KBM-7 (cell line): Measurements from ENCODE around the gene EYA2.

Experiments
- DNase-seq: peaks from one replicate; pipeline ENCODE4 v3.0.0-alpha.2; 2015
- in situ Hi-C: fragments of 300-500 bp; cut with MboI; formaldehyde crosslinking; loops from 2 replicates; pipeline ENCODE4 v1.14.3; 2020; ENCODE audit warnings: low sequenced_read_pairs, low pct_unique_long_range_greater_than_20kb, mixed read lengths

The EYA2 gene

DNA sequence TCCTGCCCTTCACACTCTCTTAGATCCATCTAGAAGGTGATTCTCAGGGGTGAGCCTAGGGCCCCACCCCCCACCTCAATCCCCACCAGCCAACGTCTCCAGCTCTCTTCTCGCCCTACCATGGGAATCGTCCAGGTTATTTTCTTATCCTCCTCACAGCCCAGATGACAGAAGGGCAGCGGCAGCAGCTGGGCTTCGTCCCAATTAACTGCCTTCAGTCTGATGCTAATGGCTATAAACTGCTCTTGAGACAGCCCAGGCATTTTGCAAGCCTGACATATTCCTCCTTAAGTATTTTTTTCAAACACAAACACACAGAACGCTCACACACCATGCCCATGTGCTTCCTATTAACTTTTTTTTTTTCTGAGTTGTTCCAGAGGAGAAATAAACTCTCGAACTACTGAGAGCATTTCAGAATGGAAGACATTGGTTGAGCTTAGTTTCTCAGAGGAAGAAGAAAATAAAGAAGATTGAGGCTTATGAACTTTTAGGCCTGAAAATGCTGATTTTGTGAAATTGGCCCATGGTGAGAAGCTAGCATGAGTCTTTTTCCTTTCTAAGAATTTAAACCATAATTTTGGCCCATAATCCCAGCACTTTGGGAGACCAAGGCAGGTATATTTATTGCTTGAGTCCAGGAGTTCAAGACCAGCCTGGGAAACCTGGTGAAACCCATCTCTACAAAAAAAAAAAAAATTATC lies 124.6 kb downstream of the EYA2 start:
- DNase-seq: no peak
- in situ Hi-C loops: no loop called here

DNA sequence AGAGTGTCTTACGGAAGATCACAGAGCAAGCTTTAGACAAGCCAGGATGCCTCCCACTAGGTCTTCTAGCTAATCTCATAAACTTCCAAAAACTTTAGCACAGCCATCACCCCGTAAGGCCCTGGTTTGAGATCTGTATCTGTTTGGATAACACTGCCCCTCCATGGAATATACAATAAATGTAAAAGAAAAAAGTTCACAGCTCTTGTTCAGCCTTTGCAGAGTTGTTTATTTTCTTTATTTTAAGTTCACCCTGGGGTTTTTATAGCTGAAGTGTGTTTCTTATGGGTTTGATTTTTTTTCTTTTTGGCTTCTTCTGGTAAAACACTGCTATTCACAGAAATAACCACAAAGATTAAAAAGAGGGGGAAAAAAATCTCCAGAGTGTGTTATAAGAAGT lies 125.6 kb downstream of the EYA2 start:
- in situ Hi-C loops: no loop called here
- no peak for DNase-seq

DNA sequence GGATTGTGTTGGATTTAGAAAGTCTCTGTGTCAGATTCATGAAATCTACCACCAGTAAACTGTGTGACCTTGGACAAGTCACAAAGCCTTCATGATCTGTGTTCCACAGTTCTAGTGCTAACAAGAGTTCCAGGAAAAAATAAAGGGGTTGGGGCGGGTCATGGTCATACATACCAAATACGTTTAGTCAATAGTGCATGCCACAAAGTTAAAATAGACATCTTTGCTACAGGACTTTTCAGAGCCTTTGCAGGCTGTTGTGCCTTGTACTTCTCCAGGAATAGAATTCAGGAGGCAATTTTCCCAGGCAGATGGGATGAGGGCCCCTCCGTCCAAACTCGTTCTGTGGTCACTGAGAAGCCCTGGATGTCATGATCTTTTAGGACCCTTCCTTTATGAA lies 127.2 kb downstream of the EYA2 start:
- no peak for DNase-seq
- in situ Hi-C loops: no loop called here

DNA sequence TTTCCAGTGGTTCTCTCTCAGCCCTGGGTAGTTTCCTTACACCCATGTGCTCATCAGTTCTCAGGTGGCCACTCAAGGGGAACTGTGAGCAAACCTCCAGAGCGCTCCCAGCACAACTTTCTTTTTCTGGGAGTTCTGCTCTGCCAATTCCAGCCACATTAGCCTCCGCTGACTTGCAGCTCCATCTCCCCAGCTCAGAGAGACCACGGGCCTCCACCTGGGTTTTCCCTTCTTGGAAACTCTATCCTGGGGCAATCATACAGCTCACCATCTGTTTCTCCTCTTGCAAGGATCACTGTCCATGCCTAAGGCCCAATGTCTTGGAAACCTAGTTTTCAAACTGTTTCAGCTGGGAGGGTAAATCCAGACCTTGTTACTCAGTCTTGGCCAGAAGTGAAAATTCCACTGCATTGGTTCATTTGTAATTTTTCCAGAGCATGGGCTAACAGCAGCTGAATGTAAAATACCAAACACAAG lies 129.9 kb downstream of the EYA2 start:
- no peak for DNase-seq
- in situ Hi-C loops: no loop called here

DNA sequence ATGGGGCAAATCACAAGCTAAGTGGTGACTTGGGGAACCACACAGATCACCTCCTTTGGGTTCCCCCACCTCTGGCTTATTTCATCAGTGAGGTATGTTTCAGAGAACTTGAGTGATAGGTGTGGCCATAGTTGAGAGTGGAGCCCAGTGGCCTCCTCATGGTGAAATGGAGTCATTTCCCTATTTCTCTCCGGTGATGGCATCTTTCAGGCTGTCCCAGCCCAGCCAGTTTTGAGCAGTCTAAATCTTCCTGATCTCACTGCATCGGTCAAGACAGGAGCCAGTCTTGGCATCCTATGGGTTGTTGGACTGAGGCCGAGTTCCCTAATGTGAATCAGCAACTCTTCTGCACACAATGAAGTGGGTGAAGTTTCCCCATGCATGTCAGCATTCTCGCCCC lies 132.4 kb downstream of the EYA2 start:
- in situ Hi-C loops: no loop called here

DNA sequence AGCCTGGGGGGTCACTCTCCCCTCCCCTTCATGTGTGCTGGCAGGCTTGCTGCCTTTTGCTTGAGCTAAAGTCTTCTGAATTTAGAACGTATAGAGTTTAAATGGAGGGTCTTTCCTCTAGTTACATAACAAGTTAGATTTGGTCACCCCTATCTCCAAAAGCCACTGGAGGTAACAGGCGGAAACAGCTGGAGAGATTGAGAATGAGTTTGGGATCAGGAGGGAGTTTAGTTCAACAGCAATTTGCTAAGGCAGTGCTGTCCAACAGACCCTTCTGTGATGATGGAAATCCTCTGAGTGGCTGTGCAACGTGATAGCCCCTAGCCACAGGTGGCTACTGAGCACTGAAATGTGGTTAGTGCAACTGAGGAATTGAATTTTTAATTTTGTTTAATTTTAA lies 132.8 kb downstream of the EYA2 start:
- no peak for DNase-seq
- in situ Hi-C loops: no loop called here

More for the DNA sequence above, 132.4 kb downstream of the EYA2 start:
- no peak for DNase-seq

DNA sequence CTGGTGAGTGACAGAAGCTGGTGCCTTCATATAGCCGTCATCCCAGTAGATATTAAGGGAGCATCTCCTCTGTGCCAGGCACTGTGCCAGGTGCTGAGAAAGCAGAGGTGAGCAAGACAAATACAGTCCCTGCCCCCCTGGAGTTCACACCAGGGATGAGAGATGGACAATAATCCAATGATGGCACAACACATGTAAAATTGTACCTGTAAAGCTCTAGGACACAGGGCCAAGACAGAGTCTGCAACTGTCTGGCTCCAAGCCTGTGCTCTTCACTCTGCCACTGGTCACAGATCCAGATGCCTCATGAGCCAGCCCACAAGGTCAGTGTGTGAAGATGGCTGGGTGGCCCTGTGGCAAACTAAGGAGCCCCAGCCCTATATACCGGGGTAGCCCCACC lies 133.8 kb downstream of the EYA2 start:
- DNase-seq: no peak
- in situ Hi-C loops: no loop called here

DNA sequence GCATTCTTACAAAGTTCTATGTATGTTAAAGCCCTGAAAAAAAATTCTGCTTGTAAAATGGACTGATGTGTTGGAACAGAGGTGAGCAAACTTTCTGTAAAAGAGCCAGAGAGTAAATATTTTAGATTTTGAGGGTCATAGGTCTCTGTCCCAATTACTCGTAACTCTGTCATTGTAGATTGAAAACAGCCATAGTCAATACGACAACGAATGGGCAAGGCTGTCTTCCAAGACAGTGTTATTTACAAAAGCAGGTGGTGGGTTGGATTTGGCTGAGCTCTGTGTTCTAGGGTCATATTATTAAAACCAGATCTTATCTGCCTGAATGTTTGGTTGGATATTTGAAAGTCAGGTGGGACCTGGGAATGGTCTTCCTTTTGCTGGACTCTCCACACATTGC lies 135.2 kb downstream of the EYA2 start:
- DNase-seq: no peak
- in situ Hi-C loops: no loop called here

DNA sequence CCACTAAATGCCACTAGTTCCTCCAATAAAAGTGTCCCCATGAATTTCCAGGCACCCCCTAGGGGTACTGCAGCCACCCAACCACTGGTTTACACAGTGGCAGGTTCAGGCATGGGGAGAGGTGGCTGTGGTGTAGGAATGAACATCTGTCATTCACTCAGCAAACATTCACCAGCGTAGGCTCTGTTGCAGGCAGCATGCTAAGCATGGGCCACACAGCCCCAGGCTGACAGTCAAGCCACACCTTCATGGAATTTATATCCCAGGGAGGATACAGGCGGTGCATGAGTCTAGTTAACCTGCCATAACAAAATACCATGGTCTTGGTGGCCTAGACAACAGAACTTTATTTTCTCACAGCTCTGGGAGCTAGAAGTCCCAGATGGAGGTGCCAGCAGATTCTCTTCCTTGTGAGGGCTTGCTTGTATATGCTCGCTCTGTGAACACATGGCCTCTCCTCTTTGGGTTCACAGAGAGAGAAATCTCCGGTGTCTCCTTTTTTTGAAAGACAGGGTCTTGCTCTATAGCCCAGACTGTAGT lies 135.7 kb downstream of the EYA2 start:
- DNase-seq: no peak
- in situ Hi-C loops: no loop called here

DNA sequence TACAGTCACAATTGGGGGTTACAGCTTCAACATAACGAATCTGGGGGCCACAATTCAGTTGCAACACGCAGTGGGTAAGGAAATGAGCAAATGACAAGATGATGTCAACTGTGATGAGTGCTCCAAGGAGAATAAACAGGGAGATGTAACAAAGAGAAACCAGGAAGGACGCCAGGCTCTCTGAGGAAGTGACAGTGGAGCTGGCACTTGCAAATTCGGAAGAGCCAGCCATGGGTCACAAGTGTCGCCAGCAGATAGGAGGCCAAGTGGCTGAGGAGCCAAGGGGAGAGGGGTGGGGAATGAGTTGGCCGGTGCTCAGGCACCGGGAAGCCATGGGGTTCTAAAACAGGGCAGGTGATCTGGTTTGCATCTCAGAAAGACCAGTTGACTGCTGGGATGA lies 136.4 kb downstream of the EYA2 start:
- in situ Hi-C loops: no loop called here

DNA sequence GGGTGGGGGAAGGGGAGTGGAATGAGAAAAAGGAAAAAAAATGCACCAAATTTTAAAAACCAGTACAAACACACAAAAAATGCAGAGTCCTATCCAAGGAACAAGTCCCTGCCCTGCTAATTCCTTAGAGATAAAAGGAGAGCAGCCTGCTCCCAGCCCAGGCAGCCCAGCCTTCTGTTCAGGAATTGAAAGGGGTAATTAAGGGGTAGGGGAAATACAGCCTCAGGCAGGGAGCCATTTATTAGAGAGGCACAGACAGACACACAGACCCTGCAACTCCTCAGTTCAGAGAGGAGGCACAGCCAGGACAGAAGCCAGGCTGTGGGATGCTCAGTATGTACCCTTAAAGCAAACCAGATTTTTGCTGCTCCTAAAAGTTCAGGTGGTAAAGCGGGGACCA lies 137.2 kb downstream of the EYA2 start:
- in situ Hi-C loops: no loop called here
- no peak for DNase-seq

More for the DNA sequence above, 136.4 kb downstream of the EYA2 start:
- DNase-seq: no peak

DNA sequence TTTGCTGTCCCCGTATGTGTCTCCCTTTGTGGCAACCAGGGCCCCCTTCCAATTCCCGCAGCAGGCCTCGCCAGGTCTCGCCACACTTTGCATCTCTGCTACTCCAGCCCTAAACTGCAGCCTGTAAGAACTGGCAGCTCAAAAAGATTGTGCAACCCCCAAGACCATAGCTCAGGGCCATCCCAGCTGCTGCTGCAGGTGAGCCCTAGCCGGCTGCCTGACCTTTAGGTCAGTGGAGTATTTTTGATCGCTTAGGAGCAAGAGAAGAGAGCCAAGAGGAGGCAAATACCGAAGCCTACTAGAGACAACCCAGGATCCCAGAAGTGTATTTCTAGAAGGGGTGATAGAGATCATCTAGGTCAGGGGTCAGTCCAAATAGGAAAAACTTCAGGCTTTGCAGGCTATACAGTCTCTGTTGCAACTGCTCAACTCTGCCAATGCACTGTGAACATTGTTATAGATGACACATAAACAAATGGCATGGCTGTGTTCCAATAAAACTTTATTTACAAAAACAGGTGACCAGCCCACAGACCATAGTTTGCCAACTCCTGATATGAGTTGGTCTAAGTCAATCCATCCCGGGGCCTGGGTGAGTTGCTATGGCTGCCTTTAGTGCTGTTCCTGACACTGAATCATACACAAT lies 138.4 kb downstream of the EYA2 start:
- no peak for DNase-seq
- in situ Hi-C loops: no loop called here

DNA sequence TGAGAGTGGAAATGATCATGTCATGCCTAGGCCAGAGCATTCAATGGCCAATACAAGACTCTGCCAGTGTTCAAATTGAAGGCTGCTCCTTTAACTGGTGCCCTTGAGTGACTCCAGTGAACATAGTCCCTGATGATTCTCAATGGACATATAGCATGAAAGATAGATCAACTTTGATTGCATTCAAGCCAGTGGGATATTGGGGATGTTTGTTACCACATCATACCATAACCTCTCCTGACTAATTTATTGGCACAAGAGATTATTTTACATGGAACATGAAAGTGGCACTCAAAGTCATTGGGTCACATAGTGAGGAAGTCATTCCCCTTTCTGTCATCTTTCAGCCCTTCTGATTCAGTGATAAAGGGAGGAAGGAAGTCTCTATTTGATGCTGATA lies 139.0 kb downstream of the EYA2 start:
- in situ Hi-C loops: no loop called here
- DNase-seq: no peak

DNA sequence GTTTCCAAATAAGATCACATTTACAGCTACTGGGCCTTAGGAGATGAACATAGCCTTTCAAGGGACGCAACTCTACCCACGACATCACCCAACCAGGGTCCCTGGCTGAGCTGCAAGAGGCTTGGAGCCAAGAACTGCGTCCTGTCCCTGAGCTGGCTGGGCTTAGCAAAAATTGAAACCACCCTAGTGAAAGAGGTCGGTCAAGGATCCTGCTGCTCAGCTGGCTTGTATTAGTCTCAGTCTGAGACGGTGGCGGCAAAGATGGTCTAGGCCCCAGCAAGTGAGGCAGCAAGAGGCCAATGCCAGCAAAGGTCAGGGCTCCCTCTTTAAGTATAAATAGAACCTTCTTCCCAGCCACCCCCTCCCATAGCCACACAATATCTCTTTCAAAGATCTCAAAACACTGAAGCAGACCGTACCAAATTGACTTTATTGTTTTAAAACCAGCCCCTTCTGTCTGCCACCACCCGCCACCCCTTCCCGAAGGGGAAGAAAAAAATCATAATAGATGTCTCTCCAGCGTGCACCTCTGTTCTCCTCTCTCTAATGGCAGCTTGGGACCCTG lies 140.5 kb downstream of the EYA2 start:
- no peak for DNase-seq
- in situ Hi-C loops: no loop called here

DNA sequence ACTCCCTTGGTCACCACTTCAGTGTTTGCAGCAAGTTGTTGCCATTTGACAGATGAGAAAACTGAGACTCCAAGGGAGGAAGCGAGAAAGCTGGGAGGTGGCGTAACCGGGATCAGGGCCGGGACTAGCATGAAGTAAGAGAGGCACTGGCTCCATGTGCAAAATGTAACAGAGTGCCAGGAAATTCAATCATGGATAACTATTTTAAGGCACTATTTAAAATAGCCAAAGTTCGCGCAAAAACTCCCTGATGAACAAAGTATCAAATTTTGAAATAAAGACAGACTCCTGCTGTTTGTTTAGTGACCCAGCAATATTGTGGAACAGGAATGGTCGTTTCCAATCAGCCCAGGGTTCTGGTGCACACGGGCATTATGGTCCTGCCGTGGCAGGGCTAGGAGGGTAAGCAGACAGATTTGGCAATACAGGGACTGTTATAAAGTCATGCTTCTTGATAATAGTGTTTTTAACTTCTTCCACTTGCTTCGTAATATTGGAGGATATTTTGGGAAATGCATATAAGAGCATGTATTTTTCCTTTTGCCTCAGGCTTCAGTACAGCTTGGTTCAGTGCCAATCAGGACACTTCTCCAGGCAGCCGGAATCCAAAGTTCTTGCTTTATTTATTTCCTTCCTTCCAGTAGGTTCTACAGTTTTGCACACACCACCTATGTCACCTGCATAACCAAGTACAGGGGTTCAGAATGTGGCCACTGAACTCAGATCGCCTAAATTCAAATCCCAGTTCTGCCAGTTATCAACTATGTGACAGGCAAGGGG lies 141.6 kb downstream of the EYA2 start:
- DNase-seq: no peak
- in situ Hi-C loops: no loop called here

DNA sequence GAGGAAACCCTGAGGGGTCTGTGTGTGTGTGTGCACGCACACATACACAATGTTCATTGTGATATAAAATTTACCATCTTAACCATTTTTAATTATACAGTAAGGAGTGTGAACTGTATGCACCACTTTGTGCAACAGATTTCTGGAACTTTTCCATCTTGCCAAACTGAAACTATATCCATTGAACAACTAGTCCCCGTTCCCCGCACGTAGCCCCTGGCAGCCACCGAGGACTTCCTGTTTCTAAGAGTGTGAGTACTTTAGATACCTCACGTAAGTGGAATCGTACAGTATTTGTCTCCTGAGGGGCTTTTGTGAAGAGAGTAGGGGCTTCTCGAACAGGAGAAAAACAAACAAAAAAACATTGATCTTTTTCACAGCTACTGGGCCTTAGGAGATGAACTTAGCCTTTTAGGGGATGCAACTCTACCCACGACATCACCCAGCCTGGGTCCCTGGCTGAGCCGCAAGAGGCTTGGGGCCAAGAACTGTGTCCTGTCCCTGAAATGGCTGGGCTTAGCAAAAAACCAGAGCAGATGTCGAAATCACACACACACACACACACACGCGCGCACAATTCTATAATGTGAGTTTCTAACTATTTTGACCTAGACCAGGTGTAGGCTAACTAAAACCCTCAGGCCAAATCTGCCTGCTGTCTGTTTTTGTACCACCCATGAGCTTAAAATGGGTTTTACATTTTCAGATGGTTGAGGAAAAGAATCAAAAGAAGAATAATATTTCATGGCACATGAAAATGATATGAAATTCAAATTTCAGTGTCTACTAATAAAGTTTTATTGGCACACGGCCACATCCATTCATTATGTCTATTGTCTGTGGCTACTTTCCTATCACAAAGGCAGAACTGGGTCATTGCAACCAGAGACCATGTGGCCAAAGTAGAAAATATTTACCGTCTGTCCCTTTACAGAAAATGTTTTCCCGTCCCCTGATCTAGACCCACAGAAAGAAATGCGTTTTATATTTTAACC lies 144.2 kb downstream of the EYA2 start:
- DNase-seq: peak; percentile 24
- in situ Hi-C loops: no loop called here

DNA sequence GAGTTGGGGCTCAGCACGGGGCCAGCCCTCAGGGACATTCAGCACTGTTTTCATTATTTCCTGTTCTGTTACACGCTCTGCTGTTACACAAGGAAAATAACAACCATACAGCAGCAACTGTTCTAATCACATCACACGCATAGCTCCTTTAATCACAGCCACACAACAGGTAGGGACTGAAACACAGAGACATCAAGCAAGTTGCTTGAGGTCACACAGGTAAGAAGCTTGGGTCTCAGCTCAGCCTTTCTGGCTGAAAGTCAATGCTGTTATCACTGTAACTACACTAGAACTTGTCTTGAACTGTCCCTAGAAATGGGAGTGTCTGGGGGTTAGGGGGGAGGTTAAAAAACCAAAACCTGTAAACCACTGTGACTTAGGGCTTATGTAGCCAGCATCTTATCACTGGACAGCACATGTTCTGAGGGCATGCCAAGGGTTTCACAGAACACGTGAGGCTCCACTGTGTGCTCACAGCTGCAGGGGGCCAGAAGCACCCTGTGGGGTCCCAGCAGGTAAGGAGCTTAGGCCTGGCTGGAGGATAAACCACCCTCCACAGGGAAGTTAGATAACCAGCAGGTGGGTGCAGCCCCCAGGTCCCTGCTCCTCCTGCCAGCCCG lies 146.0 kb downstream of the EYA2 start:
- in situ Hi-C loops: no loop called here

DNA sequence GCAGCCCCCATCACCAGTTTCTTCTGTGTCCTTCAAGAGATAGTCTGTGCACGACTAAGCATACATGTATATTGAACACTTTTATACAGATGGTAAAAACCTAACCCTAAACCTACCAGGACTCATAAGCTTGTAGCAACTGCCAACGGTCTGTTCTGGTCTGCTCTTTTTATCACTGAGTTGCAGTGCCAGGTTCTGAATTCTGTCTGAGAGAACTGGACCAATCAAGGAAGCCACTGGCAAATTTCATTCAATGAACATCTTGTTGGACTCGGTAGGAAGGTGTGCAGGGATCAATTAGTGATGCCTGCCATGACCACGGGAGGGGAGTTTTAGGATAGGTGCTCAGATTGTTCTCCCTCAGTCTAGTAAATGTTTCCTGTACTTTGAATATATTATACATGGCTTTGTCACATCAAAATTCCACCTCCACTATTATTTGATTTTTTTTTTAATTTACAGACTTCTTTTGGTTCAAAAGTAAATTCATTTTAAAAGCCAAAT lies 146.8 kb downstream of the EYA2 start:
- in situ Hi-C loops: no loop called here
- no peak for DNase-seq

More for the DNA sequence above, 146.0 kb downstream of the EYA2 start:
- DNase-seq: no peak
